Mesendoderm (in vitro differentiated cells): ENCODE measurements around the gene DIAPH1.

Experiments
- DNase-seq: peaks from one replicate; pipeline ENCODE4 v3.0.0; 2013
- H2AK5ac ChIP-seq: 2 replicates; pipeline ENCODE4 v1.6.1; 2013; ENCODE audit warnings: low read length, inconsistent platforms
- H2BK120ac ChIP-seq: 2 replicates; pipeline ENCODE4 v1.6.1; 2013; ENCODE audit warnings: low read depth, mild to moderate bottlenecking, low read length, moderate library complexity, mixed read lengths
- H2BK15ac ChIP-seq: replicated peaks from 2 replicates; pipeline ENCODE4 v1.6.1; 2013; ENCODE audit warnings: low read depth, mild to moderate bottlenecking, moderate library complexity
- H2BK5ac ChIP-seq: 2 replicates; pipeline ENCODE4 v1.6.1; 2013; ENCODE audit warnings: low read length, inconsistent platforms
- H3K18ac ChIP-seq: 2 replicates; pipeline ENCODE4 v1.6.1; 2013; ENCODE audit warnings: mild to moderate bottlenecking, low read length, mixed read lengths
- H3K23ac ChIP-seq: one replicate; pipeline ENCODE4 v1.6.1; 2013; ENCODE audit warnings: low read length
- H3K27ac ChIP-seq: 2 replicates; pipeline ENCODE4 v1.5.1; 2013; ENCODE audit warnings: low read depth, mild to moderate bottlenecking, inconsistent platforms, low read length, moderate library complexity
- H3K27me3 ChIP-seq: 2 replicates; pipeline ENCODE4 v1.6.1; 2013; ENCODE audit warnings: low read length, control low read depth, mild to moderate bottlenecking, inconsistent platforms; ENCODE audit not compliant: insufficient read depth, poor library complexity
- H3K36me3 ChIP-seq: 2 replicates; pipeline ENCODE4 v1.6.1; 2013; ENCODE audit warnings: low read length, inconsistent platforms; ENCODE audit not compliant: control insufficient read depth, insufficient read depth
- H3K4ac ChIP-seq: one replicate; pipeline ENCODE4 v1.6.1; 2013; ENCODE audit warnings: low read depth, mild to moderate bottlenecking, low read length, moderate library complexity
- H3K4me1 ChIP-seq: 2 replicates; pipeline ENCODE4 v1.6.1; 2013; ENCODE audit warnings: low read depth, low read length, inconsistent platforms; ENCODE audit not compliant: control insufficient read depth
- H3K4me2 ChIP-seq: 2 replicates; pipeline ENCODE4 v1.6.1; 2013; ENCODE audit warnings: low read length
- H3K4me3 ChIP-seq: 2 replicates; pipeline ENCODE4 v1.5.1; 2013; ENCODE audit warnings: mild to moderate bottlenecking, low read length
- H3K56ac ChIP-seq: one replicate; pipeline ENCODE4 v1.6.1; 2013; ENCODE audit warnings: low read length
- H3K79me1 ChIP-seq: 2 replicates; pipeline ENCODE4 v1.6.1; 2013; ENCODE audit warnings: low read length, inconsistent platforms
- H3K79me2 ChIP-seq: 2 replicates; pipeline ENCODE4 v1.6.1; 2013; ENCODE audit warnings: mild to moderate bottlenecking, low read length; ENCODE audit not compliant: control insufficient read depth, insufficient read depth
- H3K9ac ChIP-seq: 2 replicates; pipeline ENCODE4 v1.6.1; 2013; ENCODE audit warnings: low read length, inconsistent platforms
- H4K5ac ChIP-seq: one replicate; pipeline ENCODE4 v1.6.1; 2013; ENCODE audit warnings: low read length
- H4K8ac ChIP-seq: one replicate; pipeline ENCODE4 v1.6.1; 2013; ENCODE audit warnings: low read depth, mild to moderate bottlenecking, control low read depth, low read length, moderate library complexity
- WGBS: extraction: QIAGEN DNeasy Blood & Tissue Kit; methylation state at CpG from one replicate; pipeline ENCODE4 v1.1.7; 2013; ENCODE audit warnings: low lambda C conversion rate, missing lambda C conversion rate; ENCODE audit not compliant: insufficient coverage; ENCODE audit errors: extremely low coverage; 5-methylcytosine and 5-hydroxymethylcytosine counted together

DIAPH1 gene

GRCh38 chr5:141634720-141635119, 15.9 kb upstream of the DIAPH1 start:
- no peak for DNase-seq
- Histone ChIP-seq H3K79me1 (peaks cover 15% of the 10 kb centered on the region), H3K4me3 (no peak overlapping the region), H3K18ac (no peak overlapping the region), H2BK15ac (no peak overlapping the region), H3K79me2 (peaks cover 27% of the 10 kb centered on the region), H3K4ac (no peak overlapping the region), H3K56ac (no peak overlapping the region), H2AK5ac (no peak overlapping the region), H4K5ac (no peak overlapping the region), H3K4me2 (no peak overlapping the region), H3K9ac (no peak overlapping the region), H3K36me3 (no peaks in the 10 kb centered on the region), H3K23ac (no peak overlapping the region), H4K8ac (no peak overlapping the region), H3K4me1 (no peaks in the 10 kb centered on the region), H2BK120ac (no peak overlapping the region), H3K27ac (no peak overlapping the region), H2BK5ac (no peak overlapping the region), H3K27me3 (no peaks in the 10 kb centered on the region)
- WGBS: no CpG with 5 or more reads among the region's 6 CpGs

DNA sequence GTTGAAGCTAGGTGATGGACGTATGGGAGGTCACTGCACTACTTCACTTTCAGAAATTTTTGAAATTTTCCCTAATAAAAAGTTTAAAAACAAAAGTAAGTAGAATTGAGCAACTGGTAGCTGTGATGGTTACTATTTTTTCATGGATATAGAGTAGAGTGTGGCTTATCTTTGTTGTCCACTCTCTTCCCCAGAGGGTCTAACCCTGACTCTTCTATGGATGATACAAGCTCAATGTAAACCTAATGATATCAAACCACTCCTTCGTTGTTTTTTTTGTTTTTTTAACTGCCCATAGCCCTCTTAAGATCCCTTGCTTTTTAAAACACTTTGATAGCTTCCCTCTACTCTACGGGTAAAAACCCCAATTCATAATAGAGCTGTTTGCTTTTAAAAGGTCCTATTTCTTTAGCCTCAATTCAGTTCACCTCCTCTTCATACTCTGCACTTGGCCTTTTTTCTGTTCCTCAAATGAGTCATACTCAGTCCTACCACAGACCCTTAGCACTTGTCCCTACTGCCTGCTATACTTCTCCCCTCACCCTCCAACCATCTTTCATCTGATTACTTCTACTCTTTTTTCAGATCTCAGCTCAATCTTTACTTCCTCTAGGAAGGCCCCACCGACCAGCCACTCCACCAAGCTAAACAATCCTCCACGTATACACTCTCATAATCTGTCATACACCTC, 15.2 kb upstream of the DIAPH1 start:
- no peak for DNase-seq
- no peaks in the 10 kb centered on the region for H3K36me3 ChIP-seq
- no peak overlapping the region for H3K4me3 ChIP-seq
- no peak overlapping the region for H2BK5ac ChIP-seq
- H2AK5ac ChIP-seq: no peak overlapping the region
- H4K8ac ChIP-seq: no peak overlapping the region
- H4K5ac ChIP-seq: no peak overlapping the region
- H3K79me1 ChIP-seq: peaks cover 15% of the 10 kb centered on the region
- H3K27me3 ChIP-seq: no peaks in the 10 kb centered on the region
- H3K4me1 ChIP-seq: no peaks in the 10 kb centered on the region
- no peak overlapping the region for H3K56ac ChIP-seq
- no peak overlapping the region for H3K9ac ChIP-seq
- H3K18ac ChIP-seq: no peak overlapping the region
- H3K4me2 ChIP-seq: no peak overlapping the region
- H2BK120ac ChIP-seq: no peak overlapping the region
- peaks cover 27% of the 10 kb centered on the region for H3K79me2 ChIP-seq
- H3K4ac ChIP-seq: no peak overlapping the region
- H3K27ac ChIP-seq: no peak overlapping the region
- no peak overlapping the region for H2BK15ac ChIP-seq
- 100% methylated on average over 1 of the region's 5 CpGs for WGBS
- H3K23ac ChIP-seq: no peak overlapping the region

DNA sequence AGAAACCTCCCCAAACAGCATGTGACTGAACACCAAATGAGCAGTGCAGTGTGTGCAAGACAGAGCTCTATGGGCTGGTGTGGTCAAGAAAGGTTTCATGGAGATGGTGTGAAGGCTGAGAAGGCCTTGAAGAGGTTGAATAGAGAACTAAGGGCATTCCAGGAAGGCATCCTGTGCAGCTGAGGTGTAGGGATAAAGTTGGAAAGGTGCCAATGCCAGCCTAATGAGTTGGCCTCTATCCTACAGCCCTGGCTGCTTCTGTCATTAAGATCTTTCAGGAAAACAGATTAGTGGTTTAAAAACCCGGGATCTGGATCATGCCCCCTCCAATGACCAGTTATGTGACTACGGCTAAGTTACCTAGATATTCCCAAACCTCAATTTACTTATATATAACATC, 13.8 kb upstream of the DIAPH1 start:
- DNase-seq: no peak
- Histone ChIP-seq H3K4ac (no peak overlapping the region), H3K23ac (no peak overlapping the region), H2BK5ac (no peak overlapping the region), H2BK15ac (no peak overlapping the region), H2AK5ac (no peak overlapping the region), H3K27ac (no peak overlapping the region), H3K79me2 (peaks cover 27% of the 10 kb centered on the region), H2BK120ac (no peak overlapping the region), H3K4me1 (no peaks in the 10 kb centered on the region), H3K9ac (no peak overlapping the region), H3K56ac (no peak overlapping the region), H3K4me2 (no peak overlapping the region), H3K27me3 (no peaks in the 10 kb centered on the region), H3K4me3 (no peak overlapping the region), H3K79me1 (peaks cover 15% of the 10 kb centered on the region), H3K36me3 (no peaks in the 10 kb centered on the region), H4K5ac (no peak overlapping the region), H4K8ac (no peak overlapping the region), H3K18ac (no peak overlapping the region)
- WGBS: no CpG with 5 or more reads among the region's 2 CpGs

- Histone ChIP-seq H3K23ac (no peak overlapping the region), H3K4me1 (no peaks in the 10 kb centered on the region)
- WGBS: no CpG with 5 or more reads among the region's 5 CpGs
These were observed 11.9 kb upstream of the DIAPH1 start for GRCh38 chr5:141630570-141631140.

DNA sequence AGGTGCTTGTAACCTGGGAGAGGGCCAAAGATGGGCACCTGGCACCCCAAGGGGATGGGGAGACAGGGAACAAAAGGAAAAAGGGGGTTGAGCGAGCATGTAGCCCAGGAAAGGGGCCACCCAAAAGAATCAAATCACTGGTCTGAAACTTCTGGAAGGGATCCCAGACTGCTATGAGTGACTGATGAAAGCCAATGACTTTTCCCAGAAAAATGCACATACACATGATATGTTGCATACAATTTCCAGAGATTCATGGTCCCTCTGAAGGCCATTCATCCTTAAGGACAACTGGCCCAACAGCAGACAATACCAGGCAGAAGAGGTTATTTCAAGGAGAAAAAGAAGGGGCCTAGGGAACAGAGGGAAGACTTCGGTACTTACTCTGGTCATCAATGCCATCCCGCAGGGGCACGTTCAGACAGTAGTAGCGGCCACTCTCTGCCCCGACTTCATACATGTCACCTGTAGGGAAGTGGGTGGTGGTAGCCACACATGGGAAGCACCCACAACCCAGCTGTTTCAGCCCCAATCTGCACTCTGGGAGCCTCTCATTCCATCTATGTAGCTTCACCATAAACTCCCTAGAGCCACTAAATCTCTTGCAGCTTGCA, 9.5 kb upstream of the DIAPH1 start:
- no peaks in the 10 kb centered on the region for H3K27me3 ChIP-seq
- H4K8ac ChIP-seq: no peak overlapping the region
- no peak overlapping the region for H2BK120ac ChIP-seq
- no peak overlapping the region for H4K5ac ChIP-seq
- H3K4ac ChIP-seq: no peak overlapping the region
- H3K4me2 ChIP-seq: no peak overlapping the region
- H3K4me1 ChIP-seq: no peaks in the 10 kb centered on the region
- no peak overlapping the region for H3K27ac ChIP-seq
- no peak overlapping the region for H3K18ac ChIP-seq
- no peak overlapping the region for H3K4me3 ChIP-seq
- peaks cover 2% of the 10 kb centered on the region for H3K36me3 ChIP-seq
- H3K79me2 ChIP-seq: peaks cover 6% of the 10 kb centered on the region
- no peak overlapping the region for H2BK5ac ChIP-seq
- H3K23ac ChIP-seq: no peak overlapping the region
- H3K9ac ChIP-seq: no peak overlapping the region
- no peak overlapping the region for H2BK15ac ChIP-seq
- no CpG with 5 or more reads among the region's 6 CpGs for WGBS
- H3K56ac ChIP-seq: no peak overlapping the region
- H3K79me1 ChIP-seq: peaks cover 6% of the 10 kb centered on the region
- no peak for DNase-seq
- H2AK5ac ChIP-seq: no peak overlapping the region

More at GRCh38 chr5:141630570-141631140, 11.9 kb upstream of the DIAPH1 start:
- no peak overlapping the region for H3K4me2 ChIP-seq
- no peak overlapping the region for H2BK15ac ChIP-seq
- no peak overlapping the region for H3K27ac ChIP-seq
- no peak for DNase-seq
- H3K79me1 ChIP-seq: peaks cover 10% of the 10 kb centered on the region
- no peaks in the 10 kb centered on the region for H3K27me3 ChIP-seq
- H3K79me2 ChIP-seq: peaks cover 19% of the 10 kb centered on the region
- no peak overlapping the region for H3K4ac ChIP-seq
- no peak overlapping the region for H3K56ac ChIP-seq
- no peak overlapping the region for H3K18ac ChIP-seq
- no peak overlapping the region for H2BK5ac ChIP-seq
- H4K8ac ChIP-seq: no peak overlapping the region
- no peak overlapping the region for H2AK5ac ChIP-seq
- H3K4me3 ChIP-seq: no peak overlapping the region
- H3K36me3 ChIP-seq: no peaks in the 10 kb centered on the region
- H2BK120ac ChIP-seq: no peak overlapping the region
- H3K9ac ChIP-seq: no peak overlapping the region
- no peak overlapping the region for H4K5ac ChIP-seq
